KMS-11 (cell line): ENCODE data around the gene HELZ.

Source experiments
- H2AFZ ChIP-seq: fragments of 200-600 bp; sonication (generic); 2 replicates; pipeline ENCODE4 v1.6.1; 2016; ENCODE audit warnings: antibody characterized with exemption, mixed run types, low read depth
- H3K27ac ChIP-seq: fragments of 200-600 bp; sonication (generic); 2 replicates; pipeline ENCODE4 v1.6.1; 2016; ENCODE audit warnings: mild to moderate bottlenecking, mixed run types
- H3K27me3 ChIP-seq: fragments of 200-600 bp; sonication (generic); 2 replicates; pipeline ENCODE4 v1.6.1; 2017; ENCODE audit warnings: mild to moderate bottlenecking, low read depth, mixed run types, moderate library complexity; ENCODE audit not compliant: insufficient read depth
- H3K36me3 ChIP-seq: fragments of 200-600 bp; sonication (generic); 2 replicates; pipeline ENCODE4 v1.6.1; 2017; ENCODE audit warnings: mild to moderate bottlenecking, mixed run types; ENCODE audit not compliant: insufficient read depth
- H3K4me1 ChIP-seq: fragments of 200-600 bp; sonication (generic); 2 replicates; pipeline ENCODE4 v1.6.1; 2016; ENCODE audit warnings: mild to moderate bottlenecking, low read depth, mixed run types; ENCODE audit not compliant: poor library complexity, severe bottlenecking
- H3K4me2 ChIP-seq: fragments of 200-600 bp; sonication (generic); 2 replicates; pipeline ENCODE4 v1.7.0; 2016; ENCODE audit warnings: mild to moderate bottlenecking, mixed run types
- H3K4me3 ChIP-seq: fragments of 200-600 bp; sonication (generic); IDR thresholded peaks from 2 replicates; pipeline ENCODE4 v1.6.1; 2017; ENCODE audit warnings: low read depth, low read length, mixed read lengths; ENCODE audit not compliant: insufficient read depth
- H3K79me2 ChIP-seq: fragments of 200-600 bp; sonication (generic); 2 replicates; pipeline ENCODE4 v1.6.1; 2016; ENCODE audit warnings: low read depth, mixed run types; ENCODE audit not compliant: insufficient read depth
- H3K9ac ChIP-seq: fragments of 200-600 bp; sonication (generic); 2 replicates; pipeline ENCODE4 v1.6.1; 2016; ENCODE audit warnings: mild to moderate bottlenecking, mixed run types
- H4K20me1 ChIP-seq: fragments of 200-600 bp; sonication (generic); 2 replicates; pipeline ENCODE4 v1.6.1; 2016; ENCODE audit warnings: mild to moderate bottlenecking, mixed run types; ENCODE audit not compliant: insufficient read depth
- TF ChIP-seq, protein P1 (sequence below): fragments of 200-600 bp; sonication (generic); conservative IDR thresholded peaks from 2 replicates; pipeline ENCODE4 v1.6.1; 2017; ENCODE audit warnings: low read depth, mild to moderate bottlenecking, antibody characterized with exemption, low read length, moderate library complexity, mixed read lengths

Gene HELZ

DNA sequence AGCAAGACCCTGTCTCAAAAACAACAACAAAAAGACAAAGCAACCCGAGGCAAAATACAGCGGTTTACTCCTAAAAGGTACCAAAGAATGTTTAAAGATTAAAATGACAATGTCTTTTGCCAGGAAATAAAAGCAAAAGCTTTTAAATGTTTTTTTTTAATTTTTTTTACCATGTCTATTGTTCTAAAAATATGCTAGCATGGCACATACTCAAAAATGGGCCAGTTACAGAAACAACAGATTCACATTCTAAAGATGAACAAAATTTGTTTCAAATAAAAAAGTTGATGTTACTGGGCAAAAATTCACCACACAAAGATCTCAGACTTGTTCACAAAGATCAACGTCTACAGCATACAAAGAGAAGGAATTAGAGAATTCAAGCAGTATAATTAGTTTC, 159.6 kb downstream of the HELZ start:
- Histone ChIP-seq H3K27me3 (no peaks in the 10 kb centered on the region), H4K20me1 (peaks cover 7% of the 10 kb centered on the region; the same call in 1 of the 2 replicates), H3K79me2 (no peaks in the 10 kb centered on the region; the same call in 1 of the 2 replicates), H3K27ac (no peak overlapping the region), H2AFZ (no peak overlapping the region), H3K36me3 (peaks cover 4% of the 10 kb centered on the region; the same call in 1 of the 2 replicates), H3K4me1 (peaks cover 44% of the 10 kb centered on the region), H3K4me3 (no peak overlapping the region), H3K4me2 (no peak overlapping the region), H3K9ac (no peak overlapping the region)
- TF ChIP-seq, protein P1, sequence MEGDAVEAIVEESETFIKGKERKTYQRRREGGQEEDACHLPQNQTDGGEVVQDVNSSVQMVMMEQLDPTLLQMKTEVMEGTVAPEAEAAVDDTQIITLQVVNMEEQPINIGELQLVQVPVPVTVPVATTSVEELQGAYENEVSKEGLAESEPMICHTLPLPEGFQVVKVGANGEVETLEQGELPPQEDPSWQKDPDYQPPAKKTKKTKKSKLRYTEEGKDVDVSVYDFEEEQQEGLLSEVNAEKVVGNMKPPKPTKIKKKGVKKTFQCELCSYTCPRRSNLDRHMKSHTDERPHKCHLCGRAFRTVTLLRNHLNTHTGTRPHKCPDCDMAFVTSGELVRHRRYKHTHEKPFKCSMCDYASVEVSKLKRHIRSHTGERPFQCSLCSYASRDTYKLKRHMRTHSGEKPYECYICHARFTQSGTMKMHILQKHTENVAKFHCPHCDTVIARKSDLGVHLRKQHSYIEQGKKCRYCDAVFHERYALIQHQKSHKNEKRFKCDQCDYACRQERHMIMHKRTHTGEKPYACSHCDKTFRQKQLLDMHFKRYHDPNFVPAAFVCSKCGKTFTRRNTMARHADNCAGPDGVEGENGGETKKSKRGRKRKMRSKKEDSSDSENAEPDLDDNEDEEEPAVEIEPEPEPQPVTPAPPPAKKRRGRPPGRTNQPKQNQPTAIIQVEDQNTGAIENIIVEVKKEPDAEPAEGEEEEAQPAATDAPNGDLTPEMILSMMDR, result no peak

DNA sequence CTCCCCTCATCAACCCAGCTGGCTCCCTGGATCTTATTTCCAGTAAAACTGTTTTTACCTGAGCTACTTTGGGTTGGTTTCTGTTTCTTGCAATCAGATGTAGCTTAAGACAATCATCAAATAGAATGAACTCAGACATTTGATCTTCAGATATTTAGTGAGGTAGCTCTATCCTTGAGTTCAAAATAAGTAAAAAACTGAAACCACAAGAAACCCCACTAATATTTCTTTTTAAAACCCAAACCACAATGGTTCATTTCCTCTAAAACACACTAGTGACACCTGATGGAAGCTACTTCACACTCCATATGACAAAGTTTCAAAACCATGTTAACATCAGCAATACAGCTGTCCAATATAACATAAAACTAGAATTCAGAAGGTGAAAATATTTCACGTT, 162.9 kb downstream of the HELZ start:
- Histone ChIP-seq H2AFZ (no peak overlapping the region), H3K36me3 (peaks cover 6% of the 10 kb centered on the region; the same call in 1 of the 2 replicates), H3K4me2 (peak overlapping the region; percentile 67), H4K20me1 (peaks cover 7% of the 10 kb centered on the region; the same call in 1 of the 2 replicates), H3K27me3 (no peaks in the 10 kb centered on the region), H3K4me3 (no peak overlapping the region), H3K4me1 (peaks cover 45% of the 10 kb centered on the region), H3K27ac (peak overlapping the region; percentile 46), H3K9ac (no peak overlapping the region), H3K79me2 (no peaks in the 10 kb centered on the region; the same call in 1 of the 2 replicates)
- TF ChIP-seq, protein P1, result no peak; the same call in 1 of the 2 replicates

GRCh38 chr17:67080804-67081203, 164.2 kb downstream of the HELZ start:
- Histone ChIP-seq H3K36me3 (peaks cover 7% of the 10 kb centered on the region; the same call in 1 of the 2 replicates), H3K9ac (no peak overlapping the region), H4K20me1 (peaks cover 7% of the 10 kb centered on the region; the same call in 1 of the 2 replicates), H3K27me3 (no peaks in the 10 kb centered on the region), H3K4me3 (no peak overlapping the region), H3K79me2 (no peaks in the 10 kb centered on the region; the same call in 1 of the 2 replicates), H2AFZ (no peak overlapping the region), H3K4me2 (peak overlapping the region; percentile 3; the same call in 1 of the 2 replicates), H3K4me1 (peaks cover 45% of the 10 kb centered on the region), H3K27ac (no peak overlapping the region)
- TF ChIP-seq, protein P1, result no peak

DNA sequence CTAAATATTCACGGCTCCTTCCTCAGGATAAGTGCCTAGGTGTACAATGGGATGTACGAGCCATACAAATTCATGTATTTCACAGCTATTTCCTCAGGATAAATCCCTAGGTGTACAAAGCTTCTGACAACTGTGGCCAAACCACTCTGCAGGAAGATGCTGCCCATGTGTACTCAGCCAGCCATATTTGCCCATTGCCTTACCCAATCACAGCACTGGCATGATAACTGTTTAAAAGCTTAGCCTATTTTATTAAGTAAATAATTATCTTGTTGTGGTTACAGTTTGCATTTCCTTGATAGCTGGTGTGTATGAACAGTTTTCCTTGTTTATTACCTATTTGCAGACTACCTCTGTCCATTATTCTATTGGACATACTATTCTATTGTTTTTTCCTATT, 165.5 kb downstream of the HELZ start:
- H3K36me3 ChIP-seq, result peaks cover 7% of the 10 kb centered on the region; the same call in 1 of the 2 replicates
- H4K20me1 ChIP-seq, result peaks cover 7% of the 10 kb centered on the region; the same call in 1 of the 2 replicates
- no peak overlapping the region for H3K4me2 ChIP-seq
- H3K27ac ChIP-seq, result no peak overlapping the region
- TF ChIP-seq, protein P1, result no peak
- peaks cover 41% of the 10 kb centered on the region for H3K4me1 ChIP-seq
- no peak overlapping the region for H2AFZ ChIP-seq
- H3K79me2 ChIP-seq, result no peaks in the 10 kb centered on the region
- no peak overlapping the region for H3K9ac ChIP-seq
- H3K27me3 ChIP-seq, result no peaks in the 10 kb centered on the region
- no peak overlapping the region for H3K4me3 ChIP-seq
